ENCODE measurements around the gene GALNT10. TPM values are rescaled to one million over a fixed set of nuclear protein-coding genes. Genes with fewer than 3 reads are reported as not detected.

The GALNT10 gene
- total RNA-seq, 2 donors from 2014 or later = 41.7 to 47.4 TPM

GRCh38 chr5:154191467-154192261 lies 1.1 kb downstream of the GALNT10 start:
- peak overlapping the region; percentile 89 for H3K27ac Mint-ChIP-seq
- no peaks in the 10 kb centered on the region for H3K9me3 Mint-ChIP-seq
- peaks cover 4 to 8% of the 10 kb centered on the region in 2 donors for H3K36me3 Mint-ChIP-seq (ENCODE audit: insufficient read depth in 2 of 2)
- no peak for ATAC-seq (replicated peaks in 1 of 2)
- peaks cover 22% of the 10 kb centered on the region for H3K27me3 Mint-ChIP-seq (ENCODE audit: low read depth)
- H3K4me1 Mint-ChIP-seq (ENCODE audit: low read depth) = peaks cover 51% of the 10 kb centered on the region
- H3K4me3 Mint-ChIP-seq = peak overlapping the region; percentile 85 to 93
- DNase-seq = peak; percentile 18 to 22

GRCh38 chr5:154193283-154193682 lies 2.8 kb downstream of the GALNT10 start:
- Mint-ChIP-seq H3K27me3 (ENCODE audit: low read depth) (peaks cover 18% of the 10 kb centered on the region), H3K36me3 (ENCODE audit: insufficient read depth in 2 of 2) (peaks cover 4 to 8% of the 10 kb centered on the region in 2 donors), H3K4me1 (ENCODE audit: low read depth) (peaks cover 60% of the 10 kb centered on the region), H3K4me3 (no peak overlapping the region), H3K9me3 (no peaks in the 10 kb centered on the region), H3K27ac (no peak overlapping the region)
- DNase-seq (no peak), ATAC-seq (replicated peaks in 1 of 2) (no peak)

GRCh38 chr5:154193701-154194121 lies 3.2 kb downstream of the GALNT10 start:
- no peak for ATAC-seq (replicated peaks in 1 of 2)
- DNase-seq = no peak
- no peak overlapping the region for H3K27ac Mint-ChIP-seq
- H3K27me3 Mint-ChIP-seq (ENCODE audit: low read depth) = peaks cover 17% of the 10 kb centered on the region
- H3K36me3 Mint-ChIP-seq (ENCODE audit: insufficient read depth in 2 of 2) = peaks cover 4 to 8% of the 10 kb centered on the region in 2 donors
- H3K4me1 Mint-ChIP-seq (ENCODE audit: low read depth) = peaks cover 64% of the 10 kb centered on the region
- no peak overlapping the region for H3K4me3 Mint-ChIP-seq
- no peaks in the 10 kb centered on the region for H3K9me3 Mint-ChIP-seq

GRCh38 chr5:154194345-154195329 lies 4.1 kb downstream of the GALNT10 start:
- Mint-ChIP-seq H3K9me3 (no peaks in the 10 kb centered on the region), H3K36me3 (ENCODE audit: insufficient read depth in 2 of 2) (peaks cover 4 to 14% of the 10 kb centered on the region in 2 donors), H3K4me3 (no peak overlapping the region), H3K4me1 (ENCODE audit: low read depth) (peaks cover 64% of the 10 kb centered on the region), H3K27me3 (ENCODE audit: low read depth) (peaks cover 13% of the 10 kb centered on the region), H3K27ac (no peak overlapping the region)
- ATAC-seq (replicated peaks in 1 of 2) (no peak), DNase-seq (no peak)

GRCh38 chr5:154196281-154196680 lies 5.7 kb downstream of the GALNT10 start:
- Mint-ChIP-seq H3K27me3 (ENCODE audit: low read depth) (peaks cover 13% of the 10 kb centered on the region), H3K9me3 (no peaks in the 10 kb centered on the region), H3K27ac (peak overlapping the region; percentile 24), H3K4me1 (ENCODE audit: low read depth) (peaks cover 76% of the 10 kb centered on the region), H3K4me3 (peak overlapping the region; percentile 20 to 47), H3K36me3 (ENCODE audit: insufficient read depth in 2 of 2) (peaks cover 2 to 13% of the 10 kb centered on the region in 2 donors)
- DNase-seq (peak in 1 of 2 donors; percentile 16), ATAC-seq (replicated peaks in 1 of 2) (peak in 1 of 2 donors; percentile 6)

GRCh38 chr5:154196955-154197652 lies 6.6 kb downstream of the GALNT10 start:
- peaks cover 8% of the 10 kb centered on the region for H3K27me3 Mint-ChIP-seq (ENCODE audit: low read depth)
- H3K4me3 Mint-ChIP-seq = peak overlapping the region; percentile 47 to 57
- H3K36me3 Mint-ChIP-seq (ENCODE audit: insufficient read depth in 2 of 2) = peaks cover 0 to 13% of the 10 kb centered on the region in 2 donors
- DNase-seq (peak in 1 of 2 donors; percentile 27), ATAC-seq (replicated peaks in 1 of 2) (no peak)
- H3K27ac Mint-ChIP-seq = peak overlapping the region; percentile 59
- H3K9me3 Mint-ChIP-seq = no peaks in the 10 kb centered on the region
- peaks cover 76% of the 10 kb centered on the region for H3K4me1 Mint-ChIP-seq (ENCODE audit: low read depth)

- peak overlapping the region; percentile 46 to 57 for H3K4me3 Mint-ChIP-seq
- peak; percentile 83 to 90 for DNase-seq
- no peaks in the 10 kb centered on the region for H3K9me3 Mint-ChIP-seq
- H3K4me1 Mint-ChIP-seq (ENCODE audit: low read depth) = peaks cover 76% of the 10 kb centered on the region
- ATAC-seq (replicated peaks in 1 of 2) = peak; percentile 92 to 93
- H3K27ac Mint-ChIP-seq = peak overlapping the region; percentile 59
- H3K27me3 Mint-ChIP-seq (ENCODE audit: low read depth) = no peaks in the 10 kb centered on the region
- peaks cover 0 to 11% of the 10 kb centered on the region in 2 donors for H3K36me3 Mint-ChIP-seq (ENCODE audit: insufficient read depth in 2 of 2)
Measured at GRCh38 chr5:154197801-154198491, 7.4 kb downstream of the GALNT10 start.

- H3K4me1 Mint-ChIP-seq (ENCODE audit: low read depth) = peaks cover 76% of the 10 kb centered on the region
- H3K9me3 Mint-ChIP-seq = no peaks in the 10 kb centered on the region
- DNase-seq (no peak), ATAC-seq (replicated peaks in 1 of 2) (no peak)
- peak overlapping the region; percentile 46 to 57 for H3K4me3 Mint-ChIP-seq
- H3K36me3 Mint-ChIP-seq (ENCODE audit: insufficient read depth in 2 of 2) = peaks cover 0 to 13% of the 10 kb centered on the region in 2 donors
- no peaks in the 10 kb centered on the region for H3K27me3 Mint-ChIP-seq (ENCODE audit: low read depth)
- peak overlapping the region; percentile 18 for H3K27ac Mint-ChIP-seq
Measured at GRCh38 chr5:154198611-154199230, 8.2 kb downstream of the GALNT10 start.

GRCh38 chr5:154199263-154199662 lies 8.7 kb downstream of the GALNT10 start:
- DNase-seq = no peak
- H3K27ac Mint-ChIP-seq = peak overlapping the region; percentile 34
- H3K9me3 Mint-ChIP-seq = no peaks in the 10 kb centered on the region
- no peaks in the 10 kb centered on the region for H3K27me3 Mint-ChIP-seq (ENCODE audit: low read depth)
- peaks cover 2 to 13% of the 10 kb centered on the region in 2 donors for H3K36me3 Mint-ChIP-seq (ENCODE audit: insufficient read depth in 2 of 2)
- ATAC-seq (replicated peaks in 1 of 2) = no peak
- peaks cover 80% of the 10 kb centered on the region for H3K4me1 Mint-ChIP-seq (ENCODE audit: low read depth)
- H3K4me3 Mint-ChIP-seq = peak overlapping the region; percentile 46 to 57

GRCh38 chr5:154199671-154200220 lies 9.2 kb downstream of the GALNT10 start:
- H3K9me3 Mint-ChIP-seq = no peaks in the 10 kb centered on the region
- no peaks in the 10 kb centered on the region for H3K27me3 Mint-ChIP-seq (ENCODE audit: low read depth)
- H3K36me3 Mint-ChIP-seq (ENCODE audit: insufficient read depth in 2 of 2) = peaks cover 4 to 13% of the 10 kb centered on the region in 2 donors
- H3K4me1 Mint-ChIP-seq (ENCODE audit: low read depth) = peaks cover 84% of the 10 kb centered on the region
- peak overlapping the region; percentile 46 to 57 for H3K4me3 Mint-ChIP-seq
- ATAC-seq (replicated peaks in 1 of 2) (no peak), DNase-seq (no peak)
- H3K27ac Mint-ChIP-seq = no peak overlapping the region

GRCh38 chr5:154200221-154200620 lies 9.7 kb downstream of the GALNT10 start:
- peaks cover 89% of the 10 kb centered on the region for H3K4me1 Mint-ChIP-seq (ENCODE audit: low read depth)
- H3K9me3 Mint-ChIP-seq = no peaks in the 10 kb centered on the region
- ATAC-seq (replicated peaks in 1 of 2) = no peak
- H3K27ac Mint-ChIP-seq = no peak overlapping the region
- H3K4me3 Mint-ChIP-seq = no peak overlapping the region
- no peaks in the 10 kb centered on the region for H3K27me3 Mint-ChIP-seq (ENCODE audit: low read depth)
- DNase-seq = no peak
- peaks cover 4 to 9% of the 10 kb centered on the region in 2 donors for H3K36me3 Mint-ChIP-seq (ENCODE audit: insufficient read depth in 2 of 2)
